GM18861 (cell line): ENCODE results near the gene NEB.
"Not testable (repeated sequence)": the region's sequence is repeated elsewhere in the genome, so short reads cannot be mapped to it uniquely, and the experiment has no call there.

Source experiments
- ATAC-seq: cut with Tn5 transposase; IDR thresholded peaks from one replicate; pipeline ENCODE4 v1.9.1; 2021; ENCODE audit not compliant: unreplicated experiment

Gene NEB

DNA sequence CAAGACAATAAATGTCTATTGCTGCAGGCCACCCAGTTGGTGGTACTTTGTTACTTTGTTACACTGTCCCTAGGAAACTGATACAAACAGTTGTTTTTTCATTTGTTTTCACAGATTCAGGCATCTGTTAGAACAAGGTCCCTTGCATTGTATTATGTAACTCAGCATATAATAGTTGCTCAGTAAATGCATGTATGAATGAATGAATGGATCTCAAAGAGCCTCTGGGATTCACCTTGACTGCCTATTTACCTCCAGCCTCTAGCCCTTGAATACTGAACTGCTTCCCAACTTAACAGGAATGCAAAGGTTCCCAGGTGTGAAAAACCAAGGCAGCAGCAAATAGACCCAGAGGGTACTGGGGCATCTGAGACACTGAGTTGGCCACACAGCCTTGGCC lies 27.4 kb upstream of the NEB start:
- ATAC-seq, result no peak

DNA sequence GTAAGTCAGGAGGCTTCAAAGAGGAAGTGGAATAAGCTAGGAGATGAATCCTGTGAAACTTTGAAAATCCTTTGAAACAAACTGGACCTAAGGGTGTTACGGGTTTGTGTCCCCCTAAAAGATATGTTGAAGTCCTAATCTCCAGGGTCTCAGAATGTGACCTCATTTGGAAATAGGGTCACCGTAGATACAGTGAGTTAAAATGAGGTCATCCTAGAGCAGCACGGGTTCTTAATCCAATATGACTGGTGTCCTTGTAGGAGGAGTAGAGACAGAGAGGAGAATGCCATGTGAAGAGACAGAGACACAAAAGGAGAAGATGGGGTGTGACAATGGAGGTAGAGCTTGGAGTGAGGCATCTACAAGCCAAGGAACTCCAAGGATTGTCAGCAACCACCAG lies 26.9 kb upstream of the NEB start:
- no peak for ATAC-seq

DNA sequence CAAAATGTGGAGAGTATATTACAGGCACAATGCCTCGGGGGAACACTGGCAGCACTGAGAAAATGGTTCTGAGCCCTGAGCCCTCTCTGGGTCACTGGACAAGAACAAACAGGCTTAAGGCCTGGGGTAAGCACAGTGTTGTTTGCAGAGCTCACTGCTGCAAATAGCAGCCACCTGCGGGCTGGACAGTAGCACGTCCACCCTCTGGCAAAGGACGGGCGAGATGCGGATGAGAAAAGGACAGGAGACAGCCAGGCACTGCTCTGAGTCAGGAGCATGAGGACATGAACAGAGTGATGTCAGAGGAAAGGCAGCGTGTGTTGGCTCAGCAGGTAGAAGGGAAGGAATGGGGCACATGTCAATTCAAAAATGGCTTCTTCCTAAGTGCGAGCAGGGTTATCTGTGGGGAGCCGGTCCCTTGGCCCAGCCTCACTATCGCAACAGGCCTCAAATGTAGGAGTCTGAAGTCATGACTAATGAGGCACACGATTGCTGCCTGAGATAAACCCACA lies 25.9 kb upstream of the NEB start:
- no peak for ATAC-seq

DNA sequence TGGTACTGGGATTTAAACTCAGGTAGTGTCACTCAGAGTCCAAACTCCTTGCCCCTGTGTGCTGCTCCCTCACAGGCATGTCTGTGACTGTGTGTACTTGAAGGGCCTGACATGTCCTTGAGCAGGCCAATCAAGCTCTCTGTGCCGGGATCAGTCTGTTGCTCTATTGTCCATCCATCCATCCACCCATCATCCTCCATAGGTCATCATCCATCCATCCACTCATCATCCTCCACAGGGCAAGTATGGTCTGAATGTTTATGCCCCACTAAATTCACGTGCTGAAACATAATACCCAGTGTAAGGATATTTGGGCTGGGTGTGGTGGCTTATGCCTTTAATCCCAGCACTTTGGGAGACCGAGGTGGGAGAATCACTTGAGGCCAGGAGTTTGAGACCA lies 24.5 kb upstream of the NEB start:
- ATAC-seq, result no peak

DNA sequence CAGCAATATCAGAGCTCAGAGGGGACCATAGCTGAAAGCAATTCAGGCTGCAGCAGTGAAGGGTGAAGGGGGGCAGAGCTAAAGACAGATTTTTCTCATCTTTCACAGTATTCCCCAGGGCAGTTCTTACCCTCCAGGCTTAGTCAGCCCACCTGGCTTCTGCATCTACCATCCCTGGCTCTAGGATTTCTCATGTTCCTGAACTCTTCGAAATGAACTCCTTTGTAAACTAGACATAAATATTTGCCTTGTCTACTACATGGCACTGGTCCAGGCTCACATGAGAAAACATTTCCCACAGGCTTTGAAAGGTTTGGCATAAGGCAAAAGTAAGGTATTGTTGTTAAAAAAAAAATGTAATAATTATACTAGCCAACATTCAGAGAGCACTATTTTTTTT lies 23.6 kb upstream of the NEB start:
- ATAC-seq, result no peak

DNA sequence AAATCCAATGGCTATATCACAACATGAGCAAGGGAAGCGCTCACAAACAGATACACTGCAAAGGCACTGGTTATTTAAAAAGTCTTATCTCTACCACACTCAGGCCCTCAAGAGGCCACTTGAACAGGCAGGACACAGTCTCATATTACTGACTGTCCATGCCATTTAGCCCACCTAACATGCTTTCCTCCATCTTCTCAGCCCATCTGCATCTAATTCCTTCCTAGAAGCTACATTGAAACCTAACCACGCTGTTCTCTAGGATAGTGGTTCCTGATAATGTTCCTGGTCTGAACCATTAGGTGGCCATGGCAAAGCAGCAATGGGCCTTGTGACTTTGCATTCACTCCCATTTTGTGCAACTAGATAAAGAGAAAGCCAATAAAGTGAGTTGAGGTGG lies 22.5 kb upstream of the NEB start:
- ATAC-seq, result no peak

DNA sequence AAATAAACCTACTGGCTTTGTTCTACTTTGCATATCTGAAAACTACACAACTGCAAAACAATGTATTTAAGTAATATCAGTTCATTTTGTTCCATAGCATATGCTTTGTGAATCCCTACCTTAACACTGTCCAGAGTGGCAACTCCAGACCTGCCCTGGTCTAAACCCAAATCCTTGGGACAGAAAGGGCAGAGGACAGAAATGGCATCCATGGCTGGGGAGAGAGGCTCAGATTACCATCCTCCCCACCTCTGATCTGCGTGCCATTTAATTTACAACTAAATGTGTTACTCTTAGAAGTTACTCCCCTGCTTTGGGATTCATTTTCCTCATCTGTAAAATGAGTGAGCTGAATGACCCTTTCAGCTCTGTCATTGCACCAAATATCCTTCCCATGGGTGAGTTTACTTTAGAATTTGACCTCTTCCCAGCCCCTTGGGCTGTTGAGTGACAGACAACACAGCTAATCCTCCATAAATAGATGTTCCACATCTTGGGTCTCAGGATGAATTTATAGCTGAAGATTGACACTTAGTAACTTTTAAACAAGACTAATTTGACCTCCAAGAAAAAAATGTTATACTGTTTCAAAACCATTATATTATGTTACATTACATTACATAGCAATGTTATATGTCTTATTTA lies 20.1 kb upstream of the NEB start:
- no peak for ATAC-seq

DNA sequence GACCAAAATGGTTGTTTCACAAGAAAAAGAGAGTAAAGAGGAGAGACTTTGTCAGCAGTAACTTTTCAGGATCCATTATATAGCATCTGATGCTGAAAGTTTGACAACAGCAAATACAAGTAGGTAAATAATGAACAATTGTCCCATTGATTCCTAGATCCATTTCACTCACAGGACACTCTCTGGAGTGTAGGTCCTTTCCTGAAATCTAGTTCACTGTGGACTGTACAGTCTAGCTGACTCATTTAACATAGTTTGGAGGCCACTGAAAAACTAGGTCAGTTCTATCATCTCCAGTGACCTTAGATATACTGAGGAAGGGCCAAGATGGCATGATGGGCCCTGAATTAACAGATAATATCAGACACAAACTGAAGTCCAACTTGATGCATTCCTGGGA lies 19.3 kb upstream of the NEB start:
- no peak for ATAC-seq

DNA sequence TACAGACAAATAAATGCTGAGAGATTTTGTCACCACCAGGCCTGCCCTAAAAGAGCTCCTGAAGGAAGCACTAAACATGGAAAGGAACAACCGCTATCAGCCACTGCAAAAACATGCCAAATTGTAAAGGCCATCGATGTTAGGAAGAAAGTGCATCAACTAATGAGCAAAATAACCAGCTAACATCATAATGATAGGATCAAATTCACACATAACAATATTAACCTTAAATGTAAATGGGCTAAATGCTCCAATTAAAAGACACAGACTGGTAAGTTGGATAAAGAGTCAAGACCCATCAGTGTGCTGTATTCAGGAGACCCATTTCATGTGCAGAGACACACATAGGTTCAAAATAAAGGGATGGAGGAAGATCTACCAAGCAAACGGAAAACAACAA lies 11.0 kb upstream of the NEB start:
- ATAC-seq, result not testable (repeated sequence)

DNA sequence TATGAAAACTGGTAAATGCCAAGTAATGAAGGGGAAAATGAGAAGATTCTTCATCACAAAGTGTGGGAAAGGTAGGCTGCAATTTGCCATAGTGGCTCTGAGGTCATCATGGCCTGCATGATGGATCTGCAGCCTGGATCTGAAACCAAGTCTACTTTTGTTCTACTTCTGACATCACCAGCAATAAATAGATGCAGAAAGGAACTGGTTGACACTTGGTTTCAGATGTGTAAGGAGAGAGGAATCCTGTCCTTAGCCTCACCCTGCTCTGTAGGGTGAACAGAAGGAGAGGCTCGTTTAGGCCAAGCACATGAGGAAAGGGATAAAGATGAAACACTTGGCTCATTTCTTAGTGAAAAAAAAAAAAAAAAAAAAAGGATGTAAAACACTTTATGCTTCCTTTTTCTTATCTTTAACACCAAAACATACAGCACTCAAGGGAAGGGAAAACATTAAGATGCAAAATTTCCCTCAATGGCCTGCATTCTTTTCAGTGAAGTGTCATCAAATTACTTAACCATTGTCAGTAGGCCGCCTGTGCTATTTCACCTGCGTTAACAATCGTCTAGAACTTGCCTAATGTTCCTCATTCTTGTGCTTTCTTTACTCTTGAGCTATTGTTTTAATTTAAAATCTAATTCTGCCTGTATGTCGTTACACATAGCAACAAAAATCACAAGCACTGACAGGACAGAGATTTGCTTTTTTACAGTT lies 3.9 kb downstream of the NEB start:
- ATAC-seq, result no peak

DNA sequence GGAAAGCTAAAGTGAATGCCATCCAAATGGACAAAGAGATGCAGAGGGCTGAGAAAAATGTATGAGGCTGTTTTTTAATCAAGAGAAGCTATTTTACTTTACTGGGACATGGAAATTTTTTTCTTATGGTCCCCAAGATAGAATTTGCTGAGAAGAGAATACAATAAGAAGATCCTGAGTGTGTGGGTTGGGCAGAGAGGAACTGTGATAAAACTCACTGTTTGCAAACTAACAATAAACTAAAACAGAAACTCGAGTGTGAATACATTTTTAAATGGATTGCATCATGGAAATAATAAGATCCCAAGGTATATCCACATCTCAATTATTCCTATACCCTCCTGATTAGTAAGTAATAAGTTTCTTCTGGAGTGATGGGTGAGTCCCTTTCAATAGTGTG lies 4.4 kb downstream of the NEB start:
- no peak for ATAC-seq

DNA sequence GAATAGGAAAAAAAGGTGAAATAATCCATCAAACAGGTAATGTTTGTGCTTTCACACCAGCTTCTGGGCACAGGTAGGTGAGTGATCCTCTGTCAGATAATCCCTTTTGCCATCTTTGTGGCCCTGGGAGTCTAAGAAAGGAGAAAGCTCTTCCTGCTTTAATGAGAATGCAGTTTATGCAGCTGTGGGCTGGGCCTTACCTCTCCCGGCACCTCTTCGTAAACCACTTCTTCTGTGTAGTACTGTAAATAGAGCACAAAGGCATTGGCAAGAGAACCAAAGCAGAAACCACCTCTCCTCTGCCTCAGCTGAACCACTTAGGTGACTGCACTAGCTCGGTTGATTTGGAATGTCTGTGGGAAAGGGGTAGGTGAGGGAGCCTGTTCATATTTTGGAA lies 4.9 kb downstream of the NEB start:
- ATAC-seq, result no peak

DNA sequence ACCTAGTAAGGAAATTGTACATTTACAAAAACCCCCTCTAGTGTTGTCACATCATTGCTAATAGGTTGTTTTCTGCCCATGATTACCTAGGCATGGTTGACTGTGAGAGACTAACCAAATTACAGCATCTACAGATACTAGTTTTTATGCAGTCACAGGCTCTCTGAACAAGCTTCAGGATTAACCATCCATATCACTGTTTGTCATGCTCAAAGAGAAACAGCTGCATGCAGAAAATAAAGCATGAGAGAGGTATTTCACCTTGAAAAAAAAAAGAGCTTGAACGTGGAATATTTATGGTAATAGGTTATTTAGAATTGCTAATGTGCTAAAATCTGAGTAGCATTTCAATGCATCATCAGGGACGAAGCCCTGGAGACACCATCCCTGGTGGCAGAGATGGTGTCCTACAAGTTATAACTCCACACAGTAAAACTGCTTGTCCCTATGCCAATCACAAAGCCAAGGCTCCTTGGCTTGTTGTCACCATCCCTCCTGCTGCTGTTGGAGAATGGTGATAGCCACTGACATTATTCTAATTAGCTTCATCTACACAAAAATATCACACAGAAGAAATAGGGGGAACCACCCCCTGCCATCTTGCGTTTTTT lies 5.4 kb downstream of the NEB start:
- no peak for ATAC-seq

DNA sequence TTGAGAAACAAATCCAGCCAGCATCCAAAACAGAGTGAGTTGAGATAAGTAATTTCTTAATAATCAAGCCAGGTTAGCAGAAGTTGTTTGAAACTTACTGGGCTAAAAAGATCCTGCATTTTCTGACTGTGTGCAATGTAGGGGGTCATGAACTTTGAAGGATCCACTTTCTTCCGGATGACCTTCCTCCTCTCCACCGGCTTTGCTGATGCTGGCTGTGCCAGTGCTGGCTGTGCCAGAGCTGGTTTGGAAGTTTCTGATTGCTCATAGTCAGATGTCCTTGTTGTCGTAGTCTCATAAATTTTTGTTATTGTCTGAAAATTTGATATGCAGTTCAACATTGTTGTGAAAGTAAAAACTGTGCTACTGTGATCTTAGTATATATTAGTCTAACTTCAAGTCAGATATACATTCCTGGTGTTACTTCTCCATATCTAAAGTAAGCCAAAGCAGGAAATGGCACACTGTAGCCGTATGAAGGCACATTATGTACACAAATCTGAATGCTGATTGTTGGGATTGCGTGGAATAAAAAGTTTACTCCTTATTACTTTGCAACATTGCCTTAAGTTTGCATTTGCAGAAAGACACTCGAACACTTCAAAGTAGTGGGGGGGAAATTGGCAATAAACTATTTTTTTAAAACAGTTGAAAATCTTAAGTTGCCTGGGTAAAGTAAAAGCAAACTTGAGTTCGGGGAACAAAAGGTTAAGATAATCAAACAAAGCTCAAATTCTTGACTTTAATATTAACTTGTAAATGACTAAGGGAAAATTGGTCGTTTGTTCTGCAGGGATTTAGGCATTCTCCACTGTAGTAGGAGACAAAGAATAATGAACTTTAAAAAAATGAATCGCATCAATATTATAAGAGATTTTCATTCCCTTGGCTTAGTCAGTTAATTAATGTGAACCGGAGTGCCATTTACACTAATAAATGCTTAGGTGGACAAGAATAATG lies 6.4 kb downstream of the NEB start:
- no peak for ATAC-seq

DNA sequence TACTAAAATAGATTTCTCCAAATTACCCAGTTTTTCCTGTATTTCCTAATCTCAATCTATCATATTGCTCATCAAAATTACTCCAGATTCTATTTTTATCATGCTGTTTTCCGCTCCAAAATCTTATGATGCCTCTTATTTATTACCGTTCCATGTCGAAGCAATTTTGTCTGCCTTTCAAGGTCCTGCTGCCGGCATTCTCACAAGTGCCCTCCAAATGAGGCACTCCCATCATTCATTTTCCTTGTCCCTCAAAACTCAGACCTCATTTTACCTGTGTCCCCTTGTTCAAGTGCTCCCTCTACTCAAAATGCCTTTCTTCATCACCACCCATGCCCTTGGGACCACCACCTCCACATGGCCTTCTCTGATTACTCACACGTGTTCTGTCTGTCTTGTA lies 13.1 kb downstream of the NEB start:
- no peak for ATAC-seq

DNA sequence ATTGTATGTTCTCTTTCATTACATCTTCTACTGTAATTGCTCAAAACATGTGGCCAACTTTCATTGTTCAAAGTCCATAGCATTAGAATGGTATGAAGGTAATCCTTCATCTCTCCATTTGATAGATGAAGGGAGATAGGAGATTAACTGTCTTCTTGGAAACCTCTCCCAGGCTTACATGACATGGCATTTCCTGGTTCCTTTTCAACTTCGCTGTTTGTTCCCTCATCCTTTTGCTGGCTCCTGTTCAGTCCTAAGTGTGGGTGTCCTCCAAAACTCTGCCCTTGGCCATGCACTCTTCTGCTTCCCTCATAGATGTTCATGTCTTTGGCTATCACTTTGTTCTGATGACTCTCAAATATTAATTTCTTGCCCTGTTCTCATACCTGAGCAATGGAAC lies 13.8 kb downstream of the NEB start:
- no peak for ATAC-seq

DNA sequence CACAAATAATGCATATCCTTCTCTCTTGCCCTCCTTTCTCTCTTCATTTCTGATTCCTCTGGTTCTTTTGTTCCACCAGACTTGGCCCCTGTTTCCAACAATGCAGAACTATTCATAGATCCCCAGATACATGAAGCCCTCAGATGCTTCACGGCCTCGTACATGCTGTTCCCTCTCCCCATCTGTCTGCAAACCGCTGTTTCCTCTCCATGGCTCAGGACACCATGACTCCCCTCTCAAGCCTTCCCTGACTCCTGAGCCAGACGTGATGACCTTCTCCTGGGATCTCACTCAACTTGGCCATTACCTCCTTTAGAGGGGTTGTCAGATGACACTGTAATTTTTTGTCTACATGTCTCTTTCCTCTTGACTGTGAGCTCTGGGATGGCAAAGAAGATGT lies 15.5 kb downstream of the NEB start:
- ATAC-seq, result no peak

DNA sequence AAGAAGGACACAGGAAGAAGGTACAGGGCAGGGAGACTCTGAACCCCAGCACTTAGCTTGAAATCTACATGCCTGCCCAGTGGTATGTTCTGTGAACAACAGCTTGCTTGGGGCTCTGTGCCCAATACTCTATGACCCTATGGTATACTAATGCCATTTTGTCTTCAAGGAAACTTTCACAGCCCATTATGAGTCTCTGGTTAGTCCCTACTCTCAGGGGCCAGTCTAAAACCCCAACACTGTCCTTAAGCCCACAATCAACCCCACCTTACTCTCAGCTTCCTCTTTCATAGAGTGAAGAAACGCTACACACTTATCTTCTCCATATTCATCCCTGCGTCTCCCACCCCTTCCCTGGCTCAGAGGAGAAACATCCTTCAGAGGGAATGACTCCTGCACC lies 16.0 kb downstream of the NEB start:
- ATAC-seq, result no peak

DNA sequence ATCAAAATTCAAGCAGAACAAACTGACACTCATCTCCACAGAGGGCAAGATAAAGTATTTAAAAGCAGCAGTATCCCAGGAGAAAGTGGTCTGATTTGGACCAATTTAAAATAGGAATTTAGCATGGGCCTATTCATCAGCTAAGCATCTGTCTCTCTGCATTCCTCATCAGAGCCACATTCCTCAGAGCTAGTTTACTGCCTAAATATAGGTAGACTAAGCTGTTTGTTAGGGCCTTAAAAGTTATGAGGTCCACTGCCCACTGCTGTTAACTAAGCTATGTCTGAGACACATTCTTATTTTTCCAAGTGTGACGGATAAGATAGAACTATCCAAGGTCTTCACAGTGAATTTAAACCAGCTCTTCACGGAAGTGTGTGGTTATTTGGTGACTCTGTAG lies 17.6 kb downstream of the NEB start:
- no peak for ATAC-seq

DNA sequence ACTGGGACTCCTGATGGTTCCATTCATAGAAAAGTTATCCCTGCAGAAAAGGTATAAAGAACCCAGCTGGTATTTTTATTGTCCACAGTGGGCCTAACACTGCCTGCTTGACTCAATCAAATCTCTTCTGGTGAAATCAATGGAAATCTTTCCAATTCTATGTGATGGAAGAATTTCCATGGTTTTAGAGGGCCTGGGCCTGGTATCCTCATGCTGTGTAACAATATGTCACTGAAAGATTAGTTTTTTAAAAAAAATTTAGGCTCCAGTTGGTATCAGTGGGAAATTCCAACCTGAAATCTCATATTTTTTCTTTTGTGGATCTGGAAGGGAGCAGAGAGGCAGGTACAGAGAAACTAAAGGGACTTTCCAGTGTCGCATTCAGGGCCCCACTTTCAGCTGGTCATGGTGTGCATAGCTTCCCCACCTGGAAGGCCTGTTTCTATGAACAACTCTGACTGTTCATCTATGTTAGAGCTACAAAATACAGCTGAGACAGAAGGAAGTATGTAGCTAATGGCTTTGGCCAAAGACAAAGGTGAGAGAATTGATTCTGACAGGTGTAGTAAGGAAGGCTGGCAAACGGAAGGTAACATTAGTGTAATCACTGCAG lies 20.9 kb downstream of the NEB start:
- ATAC-seq, result no peak

DNA sequence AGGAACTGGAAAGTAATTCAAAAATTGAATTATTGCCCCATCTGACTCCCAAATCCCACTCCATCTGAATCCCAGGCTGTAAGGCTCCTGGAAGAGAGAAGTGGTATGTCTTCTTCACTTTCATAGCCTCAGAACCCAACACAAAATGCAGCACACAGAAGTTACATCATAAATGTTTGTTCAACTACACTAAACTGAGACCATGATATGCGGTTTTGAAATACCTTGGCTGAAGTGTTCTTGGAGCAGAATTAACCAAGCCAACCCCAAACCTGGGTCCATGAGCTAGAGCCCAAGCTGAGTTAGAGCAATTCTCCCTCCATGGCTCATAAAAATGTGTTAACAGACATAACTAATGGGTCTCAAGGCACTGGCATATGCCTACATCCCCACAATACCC lies 23.3 kb downstream of the NEB start:
- no peak for ATAC-seq
